GM18498 (cell line): ENCODE data around the gene TTLL12.

ENCODE experiments used
- ATAC-seq: cut with Tn5 transposase; IDR thresholded peaks from one replicate; pipeline ENCODE4 v1.9.1; 2021; ENCODE audit warnings: mild to moderate bottlenecking, moderate library complexity; ENCODE audit not compliant: unreplicated experiment

Gene TTLL12

DNA sequence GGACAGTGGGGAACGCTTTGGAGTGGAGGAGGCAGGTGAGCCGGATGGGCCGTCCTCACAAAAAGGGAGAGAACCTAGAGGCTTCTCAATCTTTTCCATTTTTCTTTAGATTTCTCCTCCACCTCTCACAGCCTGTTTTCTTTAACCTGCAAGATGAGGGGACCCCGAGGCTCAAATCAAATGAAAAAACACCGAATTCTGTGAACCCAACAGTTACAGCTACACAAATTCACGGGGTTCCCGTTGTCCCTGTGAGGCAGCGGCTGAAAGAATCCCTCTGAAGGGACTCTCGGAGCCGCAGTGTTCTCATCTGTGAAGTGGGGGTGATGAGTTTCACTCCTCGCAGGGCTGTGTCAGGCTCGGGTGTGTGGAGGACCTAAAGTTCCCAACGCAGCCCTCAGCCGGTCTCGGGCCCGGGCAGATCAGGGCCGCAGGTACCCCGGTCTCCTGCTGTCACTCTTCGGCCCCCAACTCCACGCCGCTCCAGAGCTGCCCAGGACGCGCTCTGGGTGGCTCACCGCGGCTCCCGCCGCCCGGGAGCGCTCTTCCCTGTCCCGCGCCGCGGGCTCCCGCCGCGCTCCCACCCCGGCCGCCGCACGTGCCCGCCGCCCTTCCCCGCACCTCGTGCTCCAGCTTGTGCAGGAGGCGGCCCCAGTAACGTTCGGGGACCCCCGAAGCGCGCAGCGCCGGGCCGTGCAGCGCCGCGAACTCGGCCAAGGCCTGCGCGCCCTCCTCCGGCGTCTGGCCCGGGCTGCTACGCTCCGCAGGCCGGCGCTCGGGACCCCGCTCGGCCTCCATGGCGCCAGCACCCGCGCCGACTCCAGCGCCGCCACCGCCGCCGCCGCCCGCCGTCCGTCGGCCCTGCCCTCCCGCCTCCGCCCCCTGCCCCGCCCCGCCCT lies at the start of gene TTLL12:
TSS of gene TTLL12 (minus strand) at position 863 of the 899 bp plus-strand sequence. CDS start at position 798, 65 bp downstream.
- peak; percentile 59 for ATAC-seq

DNA sequence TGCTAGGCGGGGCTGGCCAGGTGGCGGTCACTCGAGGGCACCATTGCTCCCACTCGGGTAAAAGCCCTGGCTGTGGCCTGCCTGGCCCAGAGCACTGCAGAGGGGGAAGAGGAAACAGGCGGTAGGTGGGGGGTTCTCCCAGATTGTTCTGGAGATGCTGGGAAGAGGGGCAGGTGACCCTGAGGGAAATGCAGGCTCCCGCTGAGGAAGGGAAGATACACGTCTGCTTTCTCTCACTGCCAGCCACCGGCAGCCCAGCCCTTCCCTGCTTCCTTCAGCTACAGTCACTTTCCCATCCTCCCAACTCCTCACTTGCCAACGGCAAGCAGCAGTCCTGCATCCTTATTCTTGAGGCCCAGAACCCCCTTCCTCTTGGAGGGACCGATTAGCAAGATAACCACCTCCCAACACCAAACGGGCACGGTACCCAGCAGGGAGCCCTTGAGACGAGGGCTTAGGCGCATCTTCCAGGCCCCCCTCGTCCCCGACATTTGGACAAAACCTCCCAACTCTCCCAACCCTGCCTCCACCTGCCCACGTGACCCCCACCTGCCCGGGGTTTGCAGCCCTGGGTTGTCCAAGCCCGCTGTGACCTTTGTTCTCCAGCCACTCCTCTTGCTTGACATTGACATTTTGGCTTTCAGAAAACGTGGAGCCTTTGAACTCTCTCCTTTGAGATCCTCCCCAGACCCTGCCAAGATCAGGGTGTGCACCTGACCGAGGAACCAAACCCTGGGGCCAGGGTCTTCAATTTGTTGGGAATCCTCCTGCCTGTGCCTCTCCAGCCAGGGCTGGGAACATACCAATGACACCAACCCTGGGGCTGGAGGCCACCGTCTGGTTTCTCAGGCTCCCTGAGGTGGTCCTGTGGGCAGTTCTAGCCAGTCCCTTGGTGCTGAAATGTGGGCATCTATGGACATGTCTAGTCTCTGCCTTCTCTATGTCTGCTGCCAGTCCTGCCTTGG lies 48.8 kb upstream of the TTLL12 start:
- no peak for ATAC-seq

DNA sequence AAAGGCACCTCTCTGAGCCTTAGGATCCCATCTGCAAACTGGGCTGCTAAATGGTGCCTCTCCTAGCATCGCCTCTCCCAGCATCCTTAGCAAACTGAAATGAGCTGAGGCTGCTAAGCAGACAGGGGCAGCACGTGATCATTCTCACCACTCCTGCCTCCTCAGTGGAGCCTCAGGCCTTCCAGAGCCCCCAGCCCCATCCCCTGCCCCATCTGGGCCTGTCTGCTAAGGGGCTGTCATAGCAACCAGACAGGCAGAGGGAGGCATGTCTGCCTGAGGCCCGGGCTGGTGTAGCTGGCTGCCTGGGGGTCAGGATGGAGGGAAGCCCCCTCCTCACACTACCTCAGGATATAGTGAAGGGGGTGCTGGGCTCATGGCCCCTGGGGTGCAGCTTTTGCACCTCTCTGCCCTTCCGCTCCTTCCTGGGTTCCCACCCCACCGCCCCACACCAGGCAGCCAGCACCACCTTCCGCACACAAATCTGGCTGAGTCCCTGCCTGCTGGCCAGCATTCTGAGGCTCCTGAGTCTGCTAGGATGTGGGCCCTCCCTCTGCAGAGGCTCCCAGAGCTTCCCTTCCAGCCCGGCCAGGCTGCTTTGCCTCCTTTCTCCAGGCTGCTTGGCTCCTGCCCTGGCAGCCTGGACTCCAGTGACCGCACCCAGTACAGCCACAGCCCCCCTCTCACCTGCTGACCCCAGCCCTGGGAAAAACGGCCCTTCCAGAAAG lies 47.5 kb upstream of the TTLL12 start:
- ATAC-seq = no peak

DNA sequence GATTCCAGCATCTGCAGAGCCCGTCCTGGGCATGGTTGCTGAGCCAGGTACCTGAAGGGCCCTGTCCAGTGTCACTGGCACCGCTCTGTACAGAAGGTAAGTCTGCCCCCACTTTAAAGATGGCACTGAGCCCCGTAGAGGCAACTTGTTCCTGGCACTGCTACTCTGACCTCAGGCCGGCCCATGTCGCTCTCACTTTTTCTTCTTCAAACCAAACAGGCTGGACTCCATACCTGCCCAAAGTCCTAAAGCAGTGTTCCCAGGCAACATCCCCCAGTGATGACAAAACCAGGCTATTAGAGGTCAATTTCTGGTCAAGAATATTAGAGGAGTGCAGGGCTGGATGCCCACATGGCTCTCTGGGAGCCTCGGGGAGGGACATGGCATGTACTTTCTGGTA lies 46.6 kb upstream of the TTLL12 start:
- ATAC-seq = no peak

DNA sequence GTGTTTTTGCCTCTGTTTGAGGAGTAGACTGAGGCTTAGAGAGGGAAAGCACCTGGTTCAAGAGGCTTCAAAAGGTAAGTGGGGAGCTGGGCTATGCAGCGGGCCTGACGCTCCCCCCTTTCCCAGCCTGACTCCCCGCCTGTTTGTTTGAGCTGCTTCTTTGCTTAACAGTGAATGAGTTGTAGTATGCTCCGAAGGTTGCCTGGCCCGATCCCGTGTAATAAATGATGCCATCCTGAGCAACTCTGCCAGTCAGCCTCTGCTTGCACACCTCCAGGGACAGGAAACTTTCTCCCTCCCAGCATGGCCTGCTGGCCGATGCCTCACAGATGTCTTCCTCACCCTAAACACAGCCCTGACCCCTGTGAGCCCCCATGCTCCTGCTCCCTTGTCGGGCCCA lies 45.5 kb upstream of the TTLL12 start:
- ATAC-seq = no peak

DNA sequence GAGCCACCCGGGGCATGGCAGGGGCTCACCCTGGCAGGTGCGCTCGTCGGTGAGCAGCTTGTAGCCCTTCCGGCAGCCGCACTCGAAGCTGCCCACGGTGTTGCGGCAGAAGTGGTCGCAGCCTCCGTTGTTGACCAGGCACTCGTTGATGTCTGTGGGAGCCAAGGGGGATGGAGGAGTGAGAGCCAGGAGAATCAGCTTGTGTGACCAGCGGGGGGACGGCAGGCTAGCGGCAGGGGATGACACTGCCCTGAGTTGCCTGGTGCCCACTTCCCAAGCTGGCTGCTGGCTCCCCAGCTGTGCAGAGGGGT lies 44.7 kb upstream of the TTLL12 start:
- no peak for ATAC-seq

DNA sequence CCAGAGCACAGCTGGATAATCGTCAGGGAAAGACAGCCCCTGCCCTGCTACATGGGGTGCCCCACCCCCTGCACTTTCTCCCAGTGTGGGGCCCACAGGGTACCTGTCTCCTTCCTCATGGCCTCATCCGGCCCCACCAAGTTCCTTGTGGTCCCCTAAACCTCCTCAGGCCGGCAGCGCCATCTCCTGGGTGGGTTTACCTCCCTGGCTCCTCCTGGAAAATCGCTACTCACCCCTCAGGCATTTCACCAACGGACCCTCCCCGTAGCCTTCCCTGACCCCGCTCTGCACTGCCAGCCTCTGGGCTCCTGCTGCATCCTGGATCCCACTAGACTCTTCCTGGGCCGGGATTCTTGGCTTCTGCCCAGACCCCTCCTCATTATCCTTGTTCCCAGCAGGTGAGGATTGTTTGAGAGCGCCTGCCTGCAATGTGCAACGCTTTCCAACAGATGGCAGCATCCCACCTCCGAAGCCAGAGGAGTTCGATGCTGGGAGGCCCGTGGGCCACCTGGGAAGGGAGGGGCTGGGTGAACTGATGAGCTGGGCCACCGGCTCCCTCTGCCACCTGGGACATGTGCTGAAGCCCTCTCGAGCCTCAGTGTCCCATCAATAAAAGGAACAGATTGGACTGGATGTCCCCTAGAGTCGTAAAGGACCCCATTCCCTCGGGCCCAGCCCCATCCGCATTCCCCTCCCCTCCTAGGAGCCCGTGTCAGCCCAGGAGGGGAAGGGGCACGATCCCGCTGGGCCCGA lies 44.2 kb upstream of the TTLL12 start:
- no peak for ATAC-seq

DNA sequence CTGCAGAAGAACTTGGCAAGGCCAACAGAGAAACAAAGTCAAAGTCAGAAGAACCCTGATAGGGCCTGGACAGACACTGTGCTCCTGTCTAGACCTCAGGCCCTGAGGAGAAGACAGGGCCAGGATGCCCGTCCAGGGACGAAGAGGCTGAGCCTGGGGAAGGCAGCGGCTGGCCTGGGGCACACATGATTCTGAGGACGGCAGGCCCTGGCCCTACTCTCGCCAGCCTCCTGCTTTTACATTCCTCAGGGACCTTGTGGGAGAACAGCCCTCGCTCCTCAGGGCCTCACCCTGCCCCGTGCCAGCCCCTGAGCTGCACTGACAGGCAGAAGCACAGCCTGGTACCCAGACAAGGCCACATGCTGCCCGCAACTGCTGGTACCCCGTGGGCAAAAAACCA lies 43.6 kb upstream of the TTLL12 start:
- no peak for ATAC-seq

DNA sequence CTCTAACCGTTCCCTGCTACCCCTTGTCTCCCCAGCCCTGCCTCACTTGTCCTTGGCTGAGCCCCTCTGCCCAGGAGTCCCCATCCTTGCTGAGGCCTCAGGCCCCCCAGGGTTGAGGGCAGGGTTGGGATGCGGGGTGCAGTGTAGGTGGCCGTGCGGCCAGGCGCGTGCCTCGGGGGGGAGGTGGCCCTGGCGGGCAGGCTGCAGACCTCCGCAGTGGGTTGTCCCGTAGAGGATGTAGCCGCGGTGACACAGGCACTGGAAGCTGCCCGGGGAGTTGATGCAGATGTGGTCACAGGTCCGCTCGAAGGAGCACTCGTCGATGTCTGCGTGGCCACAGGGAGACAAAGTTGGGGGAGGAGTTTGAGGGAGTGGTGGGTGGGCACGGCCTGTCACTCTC lies 41.9 kb upstream of the TTLL12 start:
- no peak for ATAC-seq

DNA sequence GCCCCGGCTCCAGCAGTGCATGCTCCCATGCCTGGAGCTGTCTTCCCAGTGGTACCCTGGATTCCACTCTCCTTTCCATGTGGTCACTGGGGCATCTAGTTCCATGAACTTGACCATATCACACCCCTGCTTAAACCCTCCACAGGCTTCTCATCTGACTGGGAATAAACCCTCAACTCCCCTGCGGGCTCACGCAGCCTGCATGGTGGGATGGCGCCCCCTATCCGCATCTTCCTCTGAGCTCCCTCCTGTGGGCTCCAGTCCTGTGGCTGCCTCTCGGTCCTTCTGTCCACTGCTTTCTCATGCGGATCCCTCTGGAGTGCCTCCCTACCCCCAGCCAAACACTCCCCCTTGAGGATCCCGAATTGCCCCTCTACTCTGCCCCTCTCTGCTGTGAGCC lies 41.4 kb upstream of the TTLL12 start:
- ATAC-seq = no peak

DNA sequence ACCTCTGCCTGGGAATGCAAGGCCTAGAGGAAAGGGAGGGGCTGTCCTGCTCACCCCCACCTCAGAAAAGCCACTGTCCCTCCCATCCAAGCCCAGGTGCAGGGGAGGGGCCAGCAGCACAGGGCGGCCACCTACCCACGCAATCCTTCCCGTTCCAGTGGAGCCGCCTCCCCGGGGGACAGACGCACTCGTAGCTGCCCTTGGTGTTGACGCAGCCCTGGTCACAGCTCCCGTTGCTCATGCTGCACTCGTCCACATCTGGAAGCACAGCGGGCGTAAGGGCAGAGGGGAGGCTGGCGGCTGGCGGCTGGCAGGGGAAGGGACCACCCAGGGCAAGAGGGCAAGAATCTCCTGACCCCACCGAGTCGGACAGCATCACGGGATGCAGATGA lies 40.3 kb upstream of the TTLL12 start:
- no peak for ATAC-seq

DNA sequence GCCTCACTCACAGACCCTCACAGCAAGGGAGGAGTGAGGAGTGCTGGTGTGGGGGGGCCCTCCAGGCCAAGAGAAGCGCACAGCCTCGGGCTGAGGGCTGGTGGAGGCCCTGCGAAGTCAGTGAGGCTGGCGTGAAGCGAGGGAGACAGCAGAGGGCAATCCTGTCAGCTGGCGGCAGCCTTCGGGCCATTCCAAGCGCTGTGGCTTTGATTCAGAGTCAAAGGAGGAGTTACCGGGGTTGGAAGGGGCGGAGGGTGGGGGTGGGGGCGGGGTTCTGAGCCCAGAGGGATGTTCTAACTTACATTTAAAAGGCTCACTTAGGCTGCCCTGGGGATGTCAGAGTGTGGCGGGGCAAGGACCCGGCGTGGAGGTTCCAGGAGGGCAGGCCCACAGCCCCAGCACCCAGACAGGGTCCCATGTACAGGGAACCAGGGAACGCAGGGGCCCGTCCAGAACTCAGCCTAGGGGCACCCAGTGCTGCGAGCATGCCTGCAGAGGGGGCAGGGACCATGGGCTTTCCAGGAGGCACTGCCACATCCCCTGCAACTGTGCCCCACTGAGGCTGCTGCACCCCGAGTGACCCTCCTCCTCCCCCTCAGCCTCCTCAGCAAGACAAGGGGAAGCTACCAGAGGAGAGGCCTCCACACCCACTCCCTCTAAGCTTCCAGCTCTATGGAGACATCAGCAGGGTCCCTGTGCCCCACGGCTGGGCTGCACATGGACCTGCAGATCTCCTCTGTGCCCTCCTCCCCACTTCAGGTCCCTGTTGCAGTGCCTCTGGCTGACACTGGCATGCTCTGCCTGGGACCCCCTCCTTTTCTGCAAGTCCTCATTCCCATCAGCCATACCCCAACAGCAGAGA lies 39.7 kb upstream of the TTLL12 start:
- ATAC-seq = no peak

DNA sequence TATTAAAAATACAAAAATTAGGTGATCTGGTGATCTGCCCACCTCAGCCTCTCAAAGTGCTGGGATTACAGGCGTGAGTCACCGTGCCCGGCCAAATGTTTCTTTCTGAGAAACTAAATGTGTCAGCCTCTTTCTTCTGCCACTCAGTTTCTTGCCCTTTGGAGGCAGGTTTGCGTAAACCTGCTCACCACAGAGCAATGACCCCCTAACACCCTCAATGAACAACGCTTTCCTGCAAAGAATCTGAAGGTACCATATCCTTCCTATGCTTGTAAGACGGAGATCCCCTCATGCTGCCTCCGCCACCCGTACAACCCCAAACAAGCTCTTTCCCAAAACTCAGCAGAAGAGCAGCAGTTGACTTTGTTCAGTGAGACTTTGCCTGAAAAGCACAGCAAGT lies 38.7 kb upstream of the TTLL12 start:
- ATAC-seq = no peak

DNA sequence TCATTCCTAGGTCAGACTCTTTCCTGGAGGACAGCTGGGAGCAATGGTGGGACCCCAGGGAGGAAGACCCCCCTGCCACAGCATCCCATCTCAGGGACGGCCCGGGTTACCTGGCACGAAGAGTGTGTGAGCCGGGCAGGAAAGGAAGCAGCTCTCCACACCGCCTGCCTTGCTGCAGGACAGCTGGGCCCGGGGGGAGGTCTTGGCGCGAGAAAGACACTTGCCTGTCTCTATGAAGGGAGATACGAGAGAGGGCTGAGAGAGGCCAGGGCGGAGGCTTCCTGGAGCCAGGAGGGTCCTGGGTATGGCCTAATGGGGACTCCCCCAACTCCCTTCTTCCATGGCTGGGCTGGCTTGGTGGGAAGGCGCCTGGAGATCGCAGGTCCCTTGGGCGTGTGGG lies 36.1 kb upstream of the TTLL12 start:
- ATAC-seq = no peak

DNA sequence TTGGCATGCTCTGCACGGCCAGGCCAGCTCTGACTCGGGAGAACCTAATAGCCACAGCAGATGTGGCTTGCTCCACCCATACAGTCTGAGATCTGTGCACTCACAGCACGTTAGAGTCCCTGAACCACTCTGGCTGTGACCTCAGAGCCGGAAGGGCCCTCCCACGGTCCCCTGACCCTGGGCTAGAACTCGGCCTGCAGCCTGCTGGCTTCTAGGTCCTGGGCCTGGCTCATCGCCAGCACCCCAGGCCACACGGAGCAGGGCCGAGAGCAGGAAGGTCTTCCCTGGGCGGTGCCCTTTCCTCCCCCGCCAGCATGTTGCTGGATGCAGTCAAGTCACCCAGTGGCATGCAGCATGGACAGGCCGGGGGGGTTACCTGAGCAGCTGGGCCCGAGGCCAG lies 35.3 kb upstream of the TTLL12 start:
- no peak for ATAC-seq

DNA sequence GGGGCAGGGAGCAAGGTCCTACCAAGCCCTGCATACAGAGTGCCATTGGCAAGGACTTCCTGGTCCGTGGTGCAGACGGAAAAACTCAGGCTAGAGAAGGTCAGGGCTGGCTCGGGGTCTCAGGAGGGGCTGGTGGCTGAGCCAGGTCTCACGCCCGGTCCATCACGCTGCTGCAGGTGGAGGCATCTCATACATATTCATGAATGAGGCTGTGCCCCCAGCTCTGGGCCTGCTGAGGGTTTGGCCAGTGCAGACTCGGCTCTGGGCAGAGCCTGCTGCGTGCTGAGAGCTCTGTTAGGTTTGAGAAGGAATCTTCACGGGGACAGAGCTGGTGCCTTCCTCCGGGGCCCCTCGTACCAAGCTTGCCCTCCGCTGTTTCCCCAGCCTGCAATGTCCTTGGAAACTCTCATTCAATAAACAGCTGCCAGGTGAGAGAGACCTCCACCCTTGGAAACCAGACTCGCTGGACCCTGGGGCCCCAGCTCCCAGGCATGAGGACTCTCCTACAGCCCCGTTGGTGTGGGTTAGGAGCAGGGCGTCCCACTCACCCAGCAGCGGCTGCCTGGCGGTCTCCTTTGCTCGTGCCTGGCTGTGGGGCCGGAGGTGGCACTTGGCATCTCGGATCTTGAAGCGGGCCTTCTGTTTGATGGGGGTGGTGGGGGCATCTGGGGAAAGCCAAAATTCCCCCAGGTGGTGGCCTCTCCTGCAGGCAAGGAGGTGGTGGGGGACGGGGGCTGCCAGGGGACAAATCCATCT lies 33.9 kb upstream of the TTLL12 start:
- ATAC-seq = no peak

DNA sequence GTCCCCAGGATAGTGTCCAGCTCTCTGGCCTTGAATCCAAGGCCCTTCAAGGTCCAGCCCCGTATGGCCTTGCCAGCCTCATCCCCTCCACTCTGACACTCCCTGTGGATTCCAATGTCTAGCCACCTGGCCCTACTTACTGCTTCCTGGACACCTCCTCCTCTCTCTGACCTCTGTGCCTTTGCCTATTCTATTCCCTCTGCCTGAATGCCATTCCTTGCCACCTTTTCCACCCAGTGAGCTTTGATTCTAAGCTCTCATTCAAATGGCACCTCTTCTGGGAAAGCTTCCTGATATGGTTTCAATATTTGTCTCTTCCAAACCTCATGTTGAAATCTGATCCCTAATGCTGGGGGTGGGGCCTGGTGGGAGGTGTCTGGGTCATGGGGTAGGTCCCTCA lies 31.9 kb upstream of the TTLL12 start:
- ATAC-seq = no peak

DNA sequence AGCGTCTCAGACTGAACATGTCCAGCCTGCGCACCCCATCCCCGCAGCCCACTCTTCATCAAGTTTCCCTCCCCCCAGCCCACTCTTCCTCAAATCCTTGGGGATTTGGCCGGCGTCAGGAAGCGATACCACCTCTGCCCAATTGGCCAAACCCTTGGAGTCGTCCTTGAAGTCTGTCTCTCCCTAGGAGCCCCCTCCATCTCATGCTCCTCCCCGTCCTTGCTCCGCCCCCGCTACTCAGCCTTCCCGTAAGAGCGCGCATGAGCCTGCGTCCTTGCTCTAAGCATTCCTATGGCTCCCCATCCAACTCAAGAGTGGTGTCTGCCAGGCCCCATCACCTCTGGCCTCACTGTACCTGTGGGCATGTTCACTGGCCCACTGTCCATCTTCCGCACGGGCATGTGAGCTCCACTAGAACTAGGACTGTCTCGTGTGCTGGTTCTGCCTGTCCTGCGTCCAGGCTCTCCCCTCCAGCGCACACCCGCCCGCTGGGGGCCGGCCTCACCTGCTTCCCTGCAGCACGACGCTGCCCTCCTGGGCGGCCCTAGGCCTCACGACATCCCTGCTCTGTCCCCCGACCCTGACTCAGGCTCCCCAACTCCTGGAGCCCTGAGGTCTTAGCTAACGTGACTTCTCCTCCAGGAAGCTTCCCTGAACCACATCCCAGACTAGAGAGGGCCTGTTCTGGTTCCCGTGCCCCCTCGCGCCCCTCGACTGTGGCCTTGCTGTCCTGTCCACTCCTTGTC lies 30.5 kb upstream of the TTLL12 start:
- ATAC-seq = no peak
